Measurements from ENCODE around the gene NLRP5. TPM values are rescaled to one million over a fixed set of nuclear protein-coding genes. Genes with fewer than 3 reads are reported as not detected.
"Not testable (repeated sequence)": the region's sequence is repeated elsewhere in the genome, so short reads cannot be mapped to it uniquely, and the experiment has no call there.

Gene NLRP5
- total RNA-seq, result not detected in 3 replicates
- long read RNA-seq, result 0 reads

DNA sequence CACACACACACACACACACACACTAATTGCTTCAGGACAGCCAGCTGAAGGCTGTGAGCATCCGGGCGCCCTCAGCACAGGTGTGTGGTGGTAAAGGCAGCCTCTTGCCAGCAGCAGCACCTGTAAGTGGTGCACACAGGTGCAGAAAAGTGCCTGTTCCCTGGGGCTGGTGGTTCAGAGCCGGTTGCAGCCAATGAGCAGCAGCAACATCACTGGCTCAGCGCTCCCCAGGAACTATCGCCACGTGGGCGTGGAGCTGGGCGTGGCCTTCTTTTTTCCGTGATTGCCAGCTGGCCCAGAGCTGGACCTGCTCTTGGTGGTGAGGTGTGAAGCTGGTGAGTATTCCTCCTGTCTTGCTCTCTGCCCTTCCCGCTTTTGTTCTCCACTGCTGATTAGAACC lies at the start of gene NLRP5:
Gene NLRP5 (plus strand): TSS at position 289 of the 400 bp plus-strand sequence.
- H3K27ac Mint-ChIP-seq (ENCODE audit: unreplicated experiment), result no peak within 1 kb of the TSS
- peak; percentile 68 for DNase-seq (ENCODE audit: low spot score)
- TF ChIP-seq, protein P1, sequence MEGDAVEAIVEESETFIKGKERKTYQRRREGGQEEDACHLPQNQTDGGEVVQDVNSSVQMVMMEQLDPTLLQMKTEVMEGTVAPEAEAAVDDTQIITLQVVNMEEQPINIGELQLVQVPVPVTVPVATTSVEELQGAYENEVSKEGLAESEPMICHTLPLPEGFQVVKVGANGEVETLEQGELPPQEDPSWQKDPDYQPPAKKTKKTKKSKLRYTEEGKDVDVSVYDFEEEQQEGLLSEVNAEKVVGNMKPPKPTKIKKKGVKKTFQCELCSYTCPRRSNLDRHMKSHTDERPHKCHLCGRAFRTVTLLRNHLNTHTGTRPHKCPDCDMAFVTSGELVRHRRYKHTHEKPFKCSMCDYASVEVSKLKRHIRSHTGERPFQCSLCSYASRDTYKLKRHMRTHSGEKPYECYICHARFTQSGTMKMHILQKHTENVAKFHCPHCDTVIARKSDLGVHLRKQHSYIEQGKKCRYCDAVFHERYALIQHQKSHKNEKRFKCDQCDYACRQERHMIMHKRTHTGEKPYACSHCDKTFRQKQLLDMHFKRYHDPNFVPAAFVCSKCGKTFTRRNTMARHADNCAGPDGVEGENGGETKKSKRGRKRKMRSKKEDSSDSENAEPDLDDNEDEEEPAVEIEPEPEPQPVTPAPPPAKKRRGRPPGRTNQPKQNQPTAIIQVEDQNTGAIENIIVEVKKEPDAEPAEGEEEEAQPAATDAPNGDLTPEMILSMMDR (IDR thresholded peaks at IDR 0.05), result no peak
- H3K27me3 Mint-ChIP-seq (ENCODE audit: low read depth), result no peaks in the 10 kb centered on the region
- no peaks in the 10 kb centered on the region for H3K4me1 Mint-ChIP-seq (ENCODE audit: low read depth)
- H3K9me3 Mint-ChIP-seq (ENCODE audit: low read depth), result peaks cover 35% of the 10 kb centered on the region
- H3K4me3 Mint-ChIP-seq (ENCODE audit: unreplicated experiment), result no peak within 1 kb of the TSS
- no peaks in the 10 kb centered on the region for H3K36me3 Mint-ChIP-seq (ENCODE audit: low read depth)

DNA sequence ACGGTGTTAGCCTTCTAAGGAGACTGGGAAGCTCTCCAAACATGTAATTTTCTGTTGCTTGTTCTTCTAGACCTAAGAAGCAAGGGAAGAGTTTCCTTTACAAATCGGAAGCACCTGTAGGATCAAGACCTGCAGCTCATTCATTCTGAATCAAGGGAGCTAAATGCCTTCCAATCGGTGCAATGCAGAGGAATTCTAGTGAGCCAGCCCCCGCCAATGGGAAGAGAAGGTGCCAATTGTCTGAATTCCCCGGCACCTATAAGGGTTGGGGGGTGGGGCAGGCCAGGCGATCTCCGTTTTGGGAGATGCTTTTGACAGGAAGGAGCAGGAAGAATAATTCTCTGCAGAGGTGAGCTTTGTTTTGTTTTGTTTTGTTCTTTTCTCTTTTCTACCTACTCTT lies 47.4 kb upstream of the NLRP5 start:
- Mint-ChIP-seq H3K4me1 (ENCODE audit: low read depth) (no peaks in the 10 kb centered on the region), H3K4me3 (ENCODE audit: unreplicated experiment) (no peak overlapping the region), H3K9me3 (ENCODE audit: low read depth) (peaks cover 63% of the 10 kb centered on the region), H3K27me3 (ENCODE audit: low read depth) (no peaks in the 10 kb centered on the region), H3K27ac (ENCODE audit: unreplicated experiment) (no peak overlapping the region), H3K36me3 (ENCODE audit: low read depth) (peaks cover 5% of the 10 kb centered on the region)
- TF ChIP-seq, protein P1 (IDR thresholded peaks at IDR 0.05), result no peak
- DNase-seq (ENCODE audit: low spot score), result no peak

DNA sequence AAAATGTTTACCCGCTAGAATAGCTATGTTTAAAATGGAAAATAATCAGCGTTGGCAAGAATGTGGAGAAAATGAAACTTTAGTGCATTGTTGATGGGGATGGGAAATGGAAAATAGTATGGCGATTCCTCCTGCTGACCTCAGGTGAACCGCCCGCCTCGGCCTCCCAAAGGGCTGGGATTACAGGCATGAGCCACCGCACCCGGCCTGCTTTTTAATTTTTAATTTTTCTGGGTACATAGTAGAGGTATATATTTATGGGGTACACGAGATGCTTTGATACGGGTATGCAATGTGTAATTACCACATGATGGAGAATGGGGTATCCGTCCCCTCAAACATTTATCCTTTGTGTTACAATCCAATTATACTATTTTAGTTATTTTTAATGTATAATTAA lies 46.3 kb upstream of the NLRP5 start:
- Mint-ChIP-seq H3K36me3 (ENCODE audit: low read depth) (peaks cover 2% of the 10 kb centered on the region), H3K4me3 (ENCODE audit: unreplicated experiment) (no peak overlapping the region), H3K4me1 (ENCODE audit: low read depth) (no peaks in the 10 kb centered on the region), H3K9me3 (ENCODE audit: low read depth) (peaks cover 56% of the 10 kb centered on the region), H3K27me3 (ENCODE audit: low read depth) (no peaks in the 10 kb centered on the region), H3K27ac (ENCODE audit: unreplicated experiment) (no peak overlapping the region)
- TF ChIP-seq, protein P1 (IDR thresholded peaks at IDR 0.05), result no peak
- DNase-seq (ENCODE audit: low spot score), result no peak

DNA sequence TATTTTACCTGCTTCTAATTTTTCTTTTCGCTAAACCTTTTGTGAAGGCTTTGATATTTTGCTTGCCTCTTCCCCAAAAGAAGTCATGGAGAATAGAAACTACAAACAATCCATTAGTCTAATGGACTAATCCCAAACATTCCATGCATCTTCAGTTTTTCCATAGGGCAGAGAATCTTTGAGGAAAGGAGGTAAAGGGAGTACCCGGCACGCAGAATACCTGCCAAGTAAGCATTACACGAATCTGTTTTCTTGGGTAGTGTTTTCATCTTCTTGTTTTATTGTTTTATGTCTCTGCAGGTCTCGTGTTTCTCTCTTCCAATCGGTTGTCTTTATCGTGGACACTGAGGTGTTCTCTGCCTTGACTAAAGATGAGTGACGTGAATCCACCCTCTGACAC lies 39.0 kb upstream of the NLRP5 start, which contains the start of gene NLRP8:
Gene NLRP8 (plus strand): TSS at position 301 of the 400 bp plus-strand sequence.
- Mint-ChIP-seq H3K9me3 (ENCODE audit: low read depth) (peaks cover 45% of the 10 kb centered on the region), H3K4me3 (ENCODE audit: unreplicated experiment) (no peak within 1 kb of the TSS), H3K27ac (ENCODE audit: unreplicated experiment) (no peak within 1 kb of the TSS), H3K4me1 (ENCODE audit: low read depth) (no peaks in the 10 kb centered on the region), H3K27me3 (ENCODE audit: low read depth) (no peaks in the 10 kb centered on the region), H3K36me3 (ENCODE audit: low read depth) (no peaks in the 10 kb centered on the region)
- no peak for DNase-seq (ENCODE audit: low spot score)
- TF ChIP-seq, protein P1 (IDR thresholded peaks at IDR 0.05), result no peak

DNA sequence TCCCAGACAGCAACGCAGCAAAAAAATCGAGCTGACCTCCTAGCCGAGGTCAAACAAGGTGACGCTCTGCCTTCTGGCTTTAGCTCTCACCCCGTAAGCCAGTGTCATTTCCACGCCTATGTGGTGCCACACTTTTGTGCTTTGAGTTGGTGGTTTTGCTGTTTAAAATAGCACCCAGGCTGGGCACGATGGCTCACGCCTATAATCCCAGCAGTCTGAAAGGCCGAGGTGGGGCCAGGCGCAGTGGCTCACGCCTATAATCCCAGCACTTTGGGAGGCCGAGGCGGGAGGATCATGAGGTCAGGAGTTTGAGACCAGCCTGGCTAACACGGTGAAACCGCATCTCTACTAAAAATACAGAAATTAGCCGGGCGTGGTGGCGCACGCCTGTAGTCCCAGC lies 36.0 kb upstream of the NLRP5 start:
- not testable (repeated sequence) for H3K27ac Mint-ChIP-seq (ENCODE audit: unreplicated experiment); H3K4me1 Mint-ChIP-seq (ENCODE audit: low read depth); H3K27me3 Mint-ChIP-seq (ENCODE audit: low read depth); DNase-seq (ENCODE audit: low spot score); H3K36me3 Mint-ChIP-seq (ENCODE audit: low read depth); H3K4me3 Mint-ChIP-seq (ENCODE audit: unreplicated experiment)
- H3K9me3 Mint-ChIP-seq (ENCODE audit: low read depth), result peaks cover 48% of the 10 kb centered on the region

DNA sequence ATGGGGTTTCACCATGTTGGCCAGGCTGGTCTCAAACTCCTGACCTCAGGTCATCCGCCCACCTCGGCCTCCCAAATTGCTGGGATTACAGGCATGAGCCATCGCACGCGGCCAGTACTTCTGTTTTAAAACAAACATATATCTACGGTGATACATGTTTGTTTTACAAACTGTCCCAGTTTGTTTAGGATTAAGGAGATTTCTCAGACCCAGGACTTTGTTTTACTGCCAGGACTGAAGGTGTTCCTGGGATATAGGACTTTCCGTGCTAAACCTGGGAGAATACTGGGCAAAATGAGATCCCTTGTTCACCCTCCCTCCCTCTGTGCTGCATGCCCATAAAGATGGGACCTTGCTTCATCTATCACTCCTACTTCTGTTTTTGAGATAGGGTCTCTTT lies 30.1 kb upstream of the NLRP5 start:
- no peak for DNase-seq (ENCODE audit: low spot score)
- Mint-ChIP-seq H3K4me3 (ENCODE audit: unreplicated experiment) (no peak overlapping the region), H3K4me1 (ENCODE audit: low read depth) (no peaks in the 10 kb centered on the region), H3K9me3 (ENCODE audit: low read depth) (peaks cover 47% of the 10 kb centered on the region), H3K27ac (ENCODE audit: unreplicated experiment) (no peak overlapping the region), H3K27me3 (ENCODE audit: low read depth) (no peaks in the 10 kb centered on the region), H3K36me3 (ENCODE audit: low read depth) (no peaks in the 10 kb centered on the region)
- TF ChIP-seq, protein P1 (IDR thresholded peaks at IDR 0.05), result no peak
